ENCODE results near the gene GET3.
"Not testable (repeated sequence)": the region's sequence is repeated elsewhere in the genome, so short reads cannot be mapped to it uniquely, and the experiment has no call there.

Gene GET3

GRCh38 chr19:12736995-12737834, at the start of gene GET3:
TSS of gene GET3 (plus strand) at chr19:12737497. CDS start at chr19:12737506, 9 bp downstream.
- DNase-seq (ENCODE audit: low spot score) = peak; percentile 99

- DNase-seq (ENCODE audit: low spot score) = no peak
Measured at GRCh38 chr19:12689012-12689411, 48.3 kb upstream of the GET3 start.

- DNase-seq (ENCODE audit: low spot score) = no peak
Measured at GRCh38 chr19:12689581-12690216, 47.6 kb upstream of the GET3 start.

DNA sequence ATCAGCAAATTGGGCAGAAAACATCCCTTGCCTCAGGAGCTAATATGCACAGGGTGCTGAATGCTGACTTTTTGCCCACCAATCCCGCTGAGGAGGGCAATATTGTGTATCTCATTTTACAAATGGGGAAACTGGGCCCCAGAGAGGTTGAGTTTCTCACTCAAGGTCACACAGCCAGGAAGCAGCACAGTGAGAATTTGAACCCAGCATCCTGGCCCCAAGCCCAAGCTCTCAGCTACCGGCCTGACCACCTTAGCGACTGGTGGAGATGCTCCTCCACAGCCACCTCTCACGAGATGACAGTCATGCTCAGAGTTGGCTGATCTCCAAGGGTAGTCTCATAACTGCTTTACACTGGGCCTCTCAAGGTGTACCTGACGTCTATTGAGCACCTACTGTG, 44.3 kb upstream of the GET3 start:
- DNase-seq (ENCODE audit: low spot score) = no peak

DNA sequence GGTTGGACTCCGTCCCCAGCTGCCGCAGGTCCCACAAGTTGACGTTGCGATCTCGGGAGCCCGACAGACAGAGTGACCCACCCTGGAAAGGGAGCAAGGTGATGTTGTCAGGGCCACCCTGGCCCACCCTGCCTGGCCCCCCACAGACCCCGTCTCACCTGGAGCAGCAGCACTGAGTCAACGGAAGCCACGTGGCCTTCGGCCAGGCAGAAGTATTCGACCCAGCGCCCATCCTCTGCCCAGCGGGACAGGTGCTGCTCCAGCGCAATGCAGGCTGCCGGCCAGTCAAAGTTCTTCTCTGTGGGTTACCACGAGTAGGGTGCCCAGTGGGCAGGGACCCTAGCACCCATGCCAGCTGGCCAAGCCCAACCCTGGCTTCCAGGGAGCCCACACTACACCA, 42.7 kb upstream of the GET3 start:
- DNase-seq (ENCODE audit: low spot score) = no peak

- DNase-seq (ENCODE audit: low spot score) = no peak
Measured at GRCh38 chr19:12695096-12695495, 42.2 kb upstream of the GET3 start.

GRCh38 chr19:12695514-12695913, 41.8 kb upstream of the GET3 start:
- DNase-seq (ENCODE audit: low spot score) = no peak

GRCh38 chr19:12695997-12696365, 41.3 kb upstream of the GET3 start:
- no peak for DNase-seq (ENCODE audit: low spot score)

DNA sequence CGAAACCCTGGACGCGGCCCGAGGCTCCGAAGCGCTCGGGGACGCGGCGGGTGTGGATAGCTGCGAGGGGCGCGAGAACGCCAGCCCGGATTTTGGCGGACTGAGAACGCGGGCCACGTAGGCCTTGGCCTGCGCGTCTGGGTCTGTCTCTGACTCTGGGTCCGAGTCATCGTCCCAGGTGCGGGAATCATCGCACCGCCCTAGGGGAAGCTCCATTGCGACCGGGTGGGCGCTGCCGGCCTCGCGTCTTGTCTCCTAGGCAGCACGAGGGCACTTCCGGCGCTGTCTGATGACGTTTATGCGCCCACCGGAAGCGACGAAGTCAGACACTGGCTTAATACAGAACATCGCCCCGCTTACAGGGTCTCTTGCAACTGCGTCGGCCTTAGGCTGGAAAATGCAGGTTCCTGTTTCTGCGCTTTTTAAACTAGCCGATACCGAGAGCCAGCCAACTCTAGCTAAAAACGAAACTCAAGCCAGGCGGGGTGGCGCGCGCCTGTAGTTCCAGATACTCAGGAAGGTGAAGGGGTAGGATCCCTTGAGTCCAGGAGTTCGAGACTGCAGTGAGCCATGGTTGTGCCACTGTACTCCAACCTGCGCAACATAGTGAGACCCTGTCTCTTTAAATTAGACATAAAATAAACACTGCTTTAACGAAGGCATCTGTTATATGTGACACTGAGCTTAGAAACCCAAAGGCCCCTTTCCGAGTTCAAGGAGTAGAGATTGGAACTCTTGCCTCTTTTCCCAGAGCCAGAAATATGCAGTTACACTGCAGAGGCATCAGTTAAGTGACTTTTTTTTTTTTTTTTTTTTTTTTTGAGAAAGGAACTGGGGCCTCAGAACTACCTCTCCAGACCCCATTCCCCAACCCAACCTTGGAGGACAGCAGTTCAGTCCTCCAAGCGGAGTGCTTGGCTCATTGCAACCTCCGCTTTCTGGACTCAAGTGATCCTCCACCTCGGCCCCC, 40.6 kb upstream of the GET3 start, which contains the start of gene FBXW9:
FBXW9 (minus strand) TSS at position 266 of the 970 bp plus-strand sequence; CDS start at position 216, 50 bp downstream.
- DNase-seq (ENCODE audit: low spot score) = peak; percentile 97

GRCh38 chr19:12697425-12697824, 39.9 kb upstream of the GET3 start:
- DNase-seq (ENCODE audit: low spot score) = not testable (repeated sequence)

DNA sequence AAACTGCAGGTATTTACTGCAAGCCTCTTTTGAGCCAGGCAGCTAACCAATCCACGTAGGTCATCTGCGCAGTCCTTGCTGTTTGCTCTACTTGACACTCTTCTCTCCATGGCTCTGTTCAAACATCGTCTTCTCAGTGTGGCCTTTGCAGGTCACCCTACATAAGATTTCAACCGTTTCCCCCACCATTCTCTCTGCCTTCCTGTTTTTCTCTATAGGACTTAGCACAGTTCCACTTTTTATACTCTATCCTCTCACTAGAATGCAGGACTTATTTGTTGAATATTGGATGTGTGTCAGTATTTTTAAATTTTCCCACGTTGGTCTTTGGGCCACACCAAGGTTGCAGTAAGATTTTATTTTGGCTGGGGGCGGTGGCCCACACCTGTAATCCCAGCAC, 39.2 kb upstream of the GET3 start:
- no peak for DNase-seq (ENCODE audit: low spot score)

GRCh38 chr19:12701596-12702282, 35.6 kb upstream of the GET3 start:
- no peak for DNase-seq (ENCODE audit: low spot score)

DNA sequence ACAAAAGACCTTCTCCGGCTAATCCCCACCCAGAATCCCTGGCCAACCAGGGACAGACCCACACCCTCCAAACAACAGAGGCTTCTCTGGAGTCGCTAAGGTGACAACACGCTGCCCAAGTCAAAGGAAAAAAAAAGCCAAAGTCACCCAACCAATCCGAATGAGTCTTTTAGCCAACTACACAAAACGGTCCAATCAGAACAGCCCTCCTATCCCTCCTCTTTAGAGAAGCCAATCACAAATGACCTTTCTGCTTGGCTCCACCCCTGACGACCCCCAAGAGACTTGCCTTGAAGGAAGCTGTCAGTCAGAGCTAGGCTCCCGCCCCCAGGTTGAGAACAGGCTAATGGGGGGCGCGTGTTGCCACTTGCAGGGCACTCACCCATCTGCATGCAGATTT, 34.3 kb upstream of the GET3 start:
- DNase-seq (ENCODE audit: low spot score) = no peak

DNA sequence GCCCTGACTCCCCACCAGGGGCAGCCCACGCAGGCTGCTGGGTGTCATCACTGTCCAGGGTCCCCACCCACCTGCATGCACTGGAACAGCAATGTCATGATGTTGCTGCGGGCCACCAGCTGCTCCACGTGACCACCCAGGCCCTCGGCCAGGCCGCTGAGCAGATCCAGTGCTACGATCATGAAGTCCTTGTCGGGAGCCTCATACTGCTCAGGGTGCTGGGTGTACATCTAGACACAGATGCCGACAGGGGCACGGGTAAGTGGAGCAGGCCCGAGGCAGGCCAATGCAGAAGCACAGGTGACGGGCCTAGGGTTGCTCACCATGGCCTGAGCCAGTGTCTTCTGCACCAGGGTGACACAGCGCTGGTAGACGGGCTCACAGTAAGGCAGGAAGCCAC, 32.1 kb upstream of the GET3 start:
- DNase-seq (ENCODE audit: low spot score) = no peak

DNA sequence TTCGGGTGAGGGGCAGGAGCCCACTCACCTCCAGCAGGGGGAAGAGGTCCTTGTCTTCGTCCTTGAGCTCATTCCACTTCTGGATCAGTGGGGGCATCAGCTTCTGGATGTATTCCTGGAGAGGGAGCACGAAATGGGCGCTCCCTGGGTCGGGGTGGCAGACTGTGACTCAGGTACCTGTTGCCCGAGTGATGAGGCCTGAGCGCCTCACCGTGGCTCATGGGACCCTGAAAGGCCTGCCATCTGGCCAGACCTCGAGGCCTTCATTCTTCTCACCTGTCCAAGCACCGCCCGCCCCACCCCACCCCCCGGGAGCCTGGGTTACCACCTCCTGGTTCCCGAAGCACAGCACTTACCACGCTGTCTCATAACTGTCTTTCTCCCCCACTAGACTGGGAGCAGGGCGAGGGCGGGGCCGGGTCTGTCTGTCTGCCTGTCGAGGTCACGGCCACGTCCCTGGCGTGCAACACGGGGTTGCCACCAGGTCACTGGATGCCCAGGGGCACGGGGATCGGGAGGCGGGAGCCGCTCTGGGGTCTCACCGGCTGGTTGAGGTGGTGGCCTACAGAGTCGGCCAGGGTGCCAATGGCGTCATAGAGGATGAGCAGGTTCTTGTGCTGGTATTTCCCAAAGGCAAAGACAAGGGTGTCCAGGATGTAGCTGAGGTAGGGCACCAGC, 31.5 kb upstream of the GET3 start:
- DNase-seq (ENCODE audit: low spot score) = no peak

DNA sequence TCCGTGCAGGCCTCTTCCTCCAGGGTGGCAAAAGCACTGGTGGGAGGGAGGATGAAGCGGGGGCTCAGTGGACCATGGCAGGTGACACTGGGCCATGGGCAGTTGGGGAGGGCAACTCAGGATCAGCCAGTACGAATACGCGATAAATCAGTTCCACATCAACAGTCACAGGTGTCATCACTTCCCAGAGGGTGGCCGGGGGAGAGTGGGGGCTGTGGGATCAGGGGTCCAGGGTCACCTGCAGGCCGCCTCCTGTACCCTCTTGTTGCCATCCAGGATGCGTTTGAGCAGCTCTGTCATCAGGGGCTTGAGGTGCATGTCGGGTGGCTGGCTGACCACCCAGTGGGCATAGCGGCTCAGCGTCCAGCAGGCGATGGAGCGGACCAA, 31.0 kb upstream of the GET3 start:
- DNase-seq (ENCODE audit: low spot score) = no peak

DNA sequence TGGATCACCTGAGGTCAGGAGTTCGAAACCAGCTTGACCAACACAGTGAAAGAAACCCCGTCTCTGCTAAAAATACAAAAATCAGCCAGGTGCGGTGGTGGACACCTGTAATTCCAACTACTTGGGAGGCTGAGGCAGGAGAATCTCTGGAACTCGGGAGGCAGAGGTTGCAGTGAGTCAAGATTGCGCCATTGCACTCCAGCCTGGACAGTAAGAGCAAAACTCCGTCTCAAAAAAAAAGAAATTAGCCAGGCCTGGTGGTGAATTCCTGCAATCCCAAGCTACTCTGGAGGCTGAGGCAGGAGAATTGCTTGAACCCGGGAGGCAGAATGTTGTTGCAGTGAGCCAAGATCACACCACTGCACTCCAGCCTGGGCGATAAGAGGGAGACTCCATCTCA, 28.7 kb upstream of the GET3 start:
- no peak for DNase-seq (ENCODE audit: low spot score)

DNA sequence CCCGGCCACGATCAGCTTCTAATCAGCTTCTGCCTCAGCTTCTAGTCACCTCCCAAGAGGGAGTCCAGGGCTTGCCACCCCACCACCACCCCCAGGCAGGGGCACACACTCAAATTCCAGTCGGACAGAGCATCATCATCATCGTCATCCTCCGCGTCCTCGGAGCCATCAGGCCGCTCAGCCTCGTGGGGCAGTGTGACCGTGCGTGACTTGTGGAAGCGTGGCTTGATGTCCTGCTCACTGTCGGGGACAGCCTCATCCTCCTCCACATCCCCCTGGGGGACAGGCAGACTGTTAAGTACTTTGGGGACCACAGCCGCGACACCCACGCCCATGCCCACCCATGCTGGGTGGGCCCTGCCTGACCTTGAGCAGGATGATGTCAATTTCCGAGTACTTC, 26.1 kb upstream of the GET3 start:
- no peak for DNase-seq (ENCODE audit: low spot score)

DNA sequence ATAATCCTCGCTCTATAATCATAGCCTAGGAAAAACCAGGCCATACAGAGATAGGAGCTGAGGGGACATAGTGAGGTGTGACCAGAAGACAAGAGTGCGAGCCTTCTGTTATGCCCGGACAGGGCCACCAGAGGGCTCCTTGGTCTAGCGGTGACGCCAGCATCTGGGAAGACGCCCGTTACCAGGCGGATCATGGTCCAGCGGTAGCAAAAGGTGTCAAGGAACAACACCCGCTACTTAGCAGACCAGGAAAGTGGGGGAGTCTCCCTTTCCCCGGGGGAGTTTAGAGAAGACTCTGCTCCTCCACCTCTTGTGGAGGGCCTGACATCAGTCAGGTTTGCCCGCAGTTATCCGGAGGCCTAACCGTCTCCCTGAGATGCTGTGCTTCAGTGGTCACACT, 25.2 kb upstream of the GET3 start:
- not testable (repeated sequence) for DNase-seq (ENCODE audit: low spot score)

DNA sequence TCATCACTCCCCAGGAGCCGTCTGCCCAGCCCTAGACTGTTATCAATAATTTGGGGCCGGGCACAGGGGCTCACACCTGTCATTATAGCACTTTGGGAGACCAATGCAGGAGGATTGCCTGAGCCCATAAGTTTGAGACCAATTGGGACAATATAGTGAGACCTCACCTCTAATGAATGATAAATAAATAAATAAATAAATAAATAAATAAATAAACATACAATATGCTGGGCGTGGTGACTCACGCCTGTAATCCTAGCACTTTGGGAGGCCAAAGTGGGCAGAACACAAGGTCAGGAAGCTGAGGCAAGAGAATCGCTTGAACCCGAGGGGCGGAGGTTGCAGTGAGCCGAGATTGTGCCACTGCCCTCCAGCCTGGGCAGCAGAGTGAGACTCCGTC, 24.0 kb upstream of the GET3 start:
- DNase-seq (ENCODE audit: low spot score) = not testable (repeated sequence)

- no peak for DNase-seq (ENCODE audit: low spot score)
Measured at GRCh38 chr19:12715102-12715501, 22.2 kb upstream of the GET3 start.

Measured in Ammon's horn (tissue), 1 donor.